GM18502 (cell line): ENCODE data around the gene CLTB.
"Not testable (repeated sequence)": the region's sequence is repeated elsewhere in the genome, so short reads cannot be mapped to it uniquely, and the experiment has no call there.

ENCODE experiments used
- ATAC-seq: cut with Tn5 transposase; IDR thresholded peaks from one replicate; pipeline ENCODE4 v1.9.1; 2021; ENCODE audit warnings: mild to moderate bottlenecking; ENCODE audit not compliant: unreplicated experiment, poor library complexity

The CLTB gene

GRCh38 chr5:176429972-176430371 lies 13.6 kb upstream of the CLTB start:
- no peak for ATAC-seq

GRCh38 chr5:176427971-176428370 lies 11.6 kb upstream of the CLTB start:
- ATAC-seq: no peak

- ATAC-seq: no peak
Measured at GRCh38 chr5:176426876-176427275, 10.5 kb upstream of the CLTB start.

- ATAC-seq: no peak
Measured at GRCh38 chr5:176425791-176426190, 9.5 kb upstream of the CLTB start.

- ATAC-seq: no peak
Measured at GRCh38 chr5:176425138-176425537, 8.8 kb upstream of the CLTB start.

- ATAC-seq: no peak
Measured at GRCh38 chr5:176424181-176424580, 7.8 kb upstream of the CLTB start.

- ATAC-seq: no peak
Measured at GRCh38 chr5:176420972-176421544, 4.7 kb upstream of the CLTB start.

- no peak for ATAC-seq
Measured at GRCh38 chr5:176420086-176420485, 3.7 kb upstream of the CLTB start.

GRCh38 chr5:176418251-176418650 lies 1.9 kb upstream of the CLTB start:
- no peak for ATAC-seq

- ATAC-seq: no peak
Measured at GRCh38 chr5:176416965-176417364, 626 bp upstream of the CLTB start.

- ATAC-seq: no peak
Measured at GRCh38 chr5:176415240-176415951, 943 bp downstream of the CLTB start.

GRCh38 chr5:176414704-176415103 lies 1.6 kb downstream of the CLTB start:
- ATAC-seq: no peak

GRCh38 chr5:176413709-176414191 lies 2.6 kb downstream of the CLTB start:
- no peak for ATAC-seq

GRCh38 chr5:176413255-176413565 lies 3.1 kb downstream of the CLTB start:
- no peak for ATAC-seq

GRCh38 chr5:176412517-176413254 lies 3.7 kb downstream of the CLTB start:
- no peak for ATAC-seq

- no peak for ATAC-seq
Measured at GRCh38 chr5:176410486-176411180, 5.7 kb downstream of the CLTB start.

GRCh38 chr5:176409765-176410164 lies 6.6 kb downstream of the CLTB start:
- no peak for ATAC-seq

- ATAC-seq: no peak
Measured at GRCh38 chr5:176408590-176408989, 7.7 kb downstream of the CLTB start.

GRCh38 chr5:176408252-176408573 lies 8.1 kb downstream of the CLTB start:
- ATAC-seq: not testable (repeated sequence)

- no peak for ATAC-seq
Measured at GRCh38 chr5:176407456-176408251, 8.7 kb downstream of the CLTB start.
